ENCODE measurements around the gene TUT4.

Gene TUT4

DNA sequence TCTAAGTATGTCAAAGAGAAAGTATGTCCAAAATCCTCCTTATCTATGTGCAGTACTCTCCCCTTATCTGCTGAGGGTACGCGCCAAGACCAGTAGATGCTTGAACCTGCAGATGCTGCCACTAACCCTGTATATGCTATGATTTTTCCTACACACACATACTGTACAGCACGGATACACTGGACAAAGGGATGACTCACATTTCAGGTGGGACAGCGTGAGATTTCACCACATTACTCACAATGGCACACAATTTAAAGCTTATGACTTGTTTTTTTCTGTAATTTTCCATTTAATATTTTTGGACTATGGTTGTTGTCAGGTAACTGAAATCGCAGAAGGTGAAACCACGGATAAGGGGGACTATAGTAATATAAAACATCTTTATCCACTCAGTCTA, 152.8 kb downstream of the TUT4 start:
- no peak for DNase-seq

- DNase-seq = no peak
These were observed 153.3 kb downstream of the TUT4 start for GRCh38 chr1:52399629-52400028.

- no peak for DNase-seq
These were observed 159.7 kb downstream of the TUT4 start for GRCh38 chr1:52393174-52393573.

GRCh38 chr1:52386458-52386857, 166.4 kb downstream of the TUT4 start:
- no peak for DNase-seq

- DNase-seq = no peak
These were observed 167.5 kb downstream of the TUT4 start for GRCh38 chr1:52385376-52385775.
